GM12878 (cell line): ENCODE measurements around the gene MGAT5. TPM values are rescaled to one million over a fixed set of nuclear protein-coding genes. Genes with fewer than 3 reads are reported as not detected.

ENCODE experiments used
- ATAC-seq: fragments of 200-7000 bp; cut with Tn5 transposase; 3 replicates; pipeline ENCODE4 v1.9.1; 2020; ENCODE audit warnings: mild to moderate bottlenecking, moderate library complexity
- BruUV-seq: library from RNA; stranded (reverse); fragments of 400-500 nt; replicated peaks from 2 replicates; lab custom pipeline; 2021; lab: Mats Ljungman, UMichigan
- CTCF ChIA-PET: fragments of 300-600 bp; sonication (Branson Sonifier 250); formaldehyde crosslinking; extraction: SDS; loops from one replicate; lab custom pipeline; 2021; ENCODE audit warnings: inconsistent platforms; lab: Yijun Ruan, JAX
- POLR2A ChIA-PET: fragments of 350-600 bp; formaldehyde crosslinking; extraction: SDS; loops from one replicate; lab custom pipeline; 2021; ENCODE audit warnings: inconsistent platforms; lab: Charles Lee
- RAD21 ChIA-PET: fragments of 300-600 bp; sonication (Branson Sonifier 250); formaldehyde crosslinking; loops from one replicate; lab custom pipeline; 2023; ENCODE audit warnings: antibody characterized with exemption; ENCODE audit not compliant: unreplicated experiment; lab: Charles Lee
- SMC1A ChIA-PET: fragments of 300-600 bp; sonication (Branson Sonifier 250); formaldehyde crosslinking; loops from one replicate; lab custom pipeline; 2023; ENCODE audit not compliant: unreplicated experiment, uncharacterized antibody; lab: Charles Lee
- DNase-seq: peaks from one replicate; pipeline ENCODE4 v3.0.0-alpha.2; 2011; ENCODE audit warnings: low read depth, low spot score
- FAIRE-seq: peaks from 3 replicates; lab custom pipeline; 2011; peaks lifted over from hg19 to GRCh38; lab: Jason Lieb, UNC
- H2AFZ ChIP-seq: 2 replicates; pipeline ENCODE4 v1.6.0; 2011; ENCODE audit warnings: low read depth, low read length, control low read depth; ENCODE audit not compliant: control insufficient read depth
- H3K27ac ChIP-seq: 2 replicates; pipeline ENCODE4 v1.5.1; 2011; ENCODE audit warnings: control low read depth; ENCODE audit not compliant: control insufficient read depth, insufficient read depth
- H3K27me3 ChIP-seq, 2 experiments: replicated peaks in 1 of 2; 2 replicates each; pipeline versions ENCODE4 v1.6.0 to v1.6.1; 2011; ENCODE audit warnings: low read length in 1 of 2; ENCODE audit not compliant: control insufficient read depth in 2 of 2, insufficient read depth in 2 of 2
- H3K36me3 ChIP-seq, 2 experiments: 2 replicates each; pipeline ENCODE4 v1.5.1; 2011; ENCODE audit warnings: low read length in 1 of 2; ENCODE audit not compliant: control insufficient read depth in 2 of 2, insufficient read depth in 2 of 2
- H3K4me1 ChIP-seq: 2 replicates; pipeline ENCODE4 v1.6.1; 2011; ENCODE audit warnings: mild to moderate bottlenecking, low read length, moderate library complexity, mixed read lengths; ENCODE audit not compliant: control insufficient read depth, insufficient read depth
- H3K4me2 ChIP-seq: 2 replicates; pipeline ENCODE4 v1.6.0; 2011; ENCODE audit warnings: control low read depth; ENCODE audit not compliant: control insufficient read depth, insufficient read depth
- H3K4me3 ChIP-seq: fragments of 200-600 bp; sonication (generic); 2 replicates; pipeline ENCODE4 v1.5.1; 2016
- H3K79me2 ChIP-seq: 2 replicates; pipeline ENCODE4 v1.6.0; 2011; ENCODE audit warnings: low read length; ENCODE audit not compliant: control insufficient read depth, insufficient read depth
- H3K9ac ChIP-seq: 2 replicates; pipeline ENCODE4 v1.8.0; 2011; ENCODE audit warnings: low read length, control low read depth, mixed read lengths; ENCODE audit not compliant: control insufficient read depth, insufficient read depth
- H3K9me3 ChIP-seq: replicated peaks from 3 replicates; pipeline ENCODE4 v1.5.1; 2011; ENCODE audit warnings: mild to moderate bottlenecking, low read length; ENCODE audit not compliant: control insufficient read depth, insufficient read depth
- H4K20me1 ChIP-seq: 2 replicates; pipeline ENCODE4 v1.6.0; 2011; ENCODE audit not compliant: control insufficient read depth, insufficient read depth
- DPF2 ChIP-seq: fragments of 450-650 bp; IDR thresholded peaks from 2 replicates; pipeline ENCODE4 v1.6.1; 2017; ENCODE audit warnings: mild to moderate bottlenecking
- EED ChIP-seq: sonication (generic); IDR thresholded peaks from 2 replicates; pipeline ENCODE4 v1.6.1; 2016; ENCODE audit warnings: antibody characterized with exemption, low read depth
- ETV6 ChIP-seq, 2 experiments: fragments of 450-650 bp in 1 of 2; IDR thresholded peaks in 1 of 2; conservative IDR thresholded peaks in 1 of 2; 2 replicates each; pipeline ENCODE4 v1.6.1; 2014; ENCODE audit warnings: antibody characterized with exemption in 1 of 2, borderline replicate concordance in 1 of 2, low read depth in 1 of 2, mild to moderate bottlenecking in 1 of 2, moderate library complexity in 1 of 2
- IRF4 ChIP-seq: IDR thresholded peaks from 2 replicates; pipeline ENCODE4 v1.6.1; 2011; ENCODE audit warnings: low read depth, low read length
- JUNB ChIP-seq: IDR thresholded peaks from 2 replicates; pipeline ENCODE4 v1.6.1; 2016; ENCODE audit warnings: antibody characterized with exemption, mild to moderate bottlenecking
- NR2F1 ChIP-seq: fragments of 450-650 bp; conservative IDR thresholded peaks from 2 replicates; pipeline ENCODE4 v1.6.1; 2017; ENCODE audit warnings: mild to moderate bottlenecking
- RCOR1 ChIP-seq: conservative IDR thresholded peaks from 2 replicates; pipeline ENCODE4 v1.6.1; 2012; ENCODE audit warnings: low read depth, low read length, improper control_type of control experiment
- SIX5 ChIP-seq: IDR thresholded peaks from 2 replicates; pipeline ENCODE4 v1.6.1; 2011; ENCODE audit warnings: mild to moderate bottlenecking, low read depth, low read length, moderate library complexity; ENCODE audit not compliant: severe bottlenecking
- TCF7 ChIP-seq: IDR thresholded peaks from 2 replicates; pipeline ENCODE4 v1.6.1; 2014; ENCODE audit warnings: antibody characterized with exemption, borderline replicate concordance
- ZNF384 ChIP-seq: IDR thresholded peaks from 2 replicates; pipeline ENCODE4 v1.6.1; 2012; ENCODE audit warnings: low read depth, mild to moderate bottlenecking, low read length, improper control_type of control experiment, borderline replicate concordance
- WGBS: methylation state at CpG from one replicate; pipeline ENCODE4 v1.1.6; 2016; ENCODE audit warnings: low lambda C conversion rate; ENCODE audit not compliant: insufficient replicate concordance, insufficient coverage; ENCODE audit errors: missing lambda C conversion rate; 5-methylcytosine and 5-hydroxymethylcytosine counted together
- in situ Hi-C: fragments of 300-500 bp; cut with MboI; formaldehyde crosslinking; loops from 9 replicates; pipeline ENCODE4 v1.14.3; 2018; ENCODE audit warnings: mixed read lengths
- intact Hi-C: fragments of 100-400 bp; cut with micrococcal nuclease; formaldehyde crosslinking; loops from one replicate; pipeline ENCODE4 v1.14.2; 2022; ENCODE audit not compliant: unreplicated experiment
- polyA plus RNA-seq, 11 experiments: library from polyadenylated mRNA; depleted of rRNA in 4 of 11; unstranded in 6 of 11; stranded (reverse) in 5 of 11; fragments of >200 nt; fragmentation: Nextera tagmentation in 4 of 11; fragmentation: Illumina TruSeq in 1 of 11; extraction: Ambion mirVana in 4 of 11; extraction: Trizol in 1 of 11; gene quantifications; 1 replicate in 1 of 11; 2 replicates in 10 of 11; pipeline versions ENCODE4 v1.2.1 to v1.2.3, GENCODE V29; 2011 to 2016; ENCODE audit warnings: inconsistent platforms in 2 of 11, missing spikeins in 2 of 11, low read depth in 1 of 11
- total RNA-seq, 4 experiments: library from RNA; depleted of rRNA in 3 of 4; stranded (reverse); fragments of >200 nt in 3 of 4; fragmentation: Illumina TruSeq in 1 of 4; extraction: Trizol in 1 of 4; gene quantifications; 2 replicates each; pipeline versions ENCODE4 v1.2.1 to v1.2.3, GENCODE V29; 2013 to 2021
- TF ChIP-seq, protein P1 (sequence below): IDR thresholded peaks from 2 replicates; pipeline ENCODE4 v1.6.1; 2011; ENCODE audit warnings: low read depth, mild to moderate bottlenecking, low read length, moderate library complexity, borderline replicate concordance; ENCODE audit errors: extremely low read depth
- TF ChIP-seq, protein P2 (sequence below): fragments of 450-650 bp; IDR thresholded peaks from 2 replicates; pipeline ENCODE4 v1.6.1; 2017; ENCODE audit warnings: low read depth, mild to moderate bottlenecking, moderate library complexity
- TF ChIP-seq, protein P3 (sequence below): IDR thresholded peaks from 2 replicates; pipeline ENCODE4 v1.6.1; 2012; ENCODE audit warnings: low read length, inconsistent platforms

Gene MGAT5
- total and polyA plus RNA-seq, 10 of the 15 experiments (the other 5 are each of a cell fraction or from before 2014, with no cell fraction given): 4.9 to 104 (median 36.2) TPM

DNA sequence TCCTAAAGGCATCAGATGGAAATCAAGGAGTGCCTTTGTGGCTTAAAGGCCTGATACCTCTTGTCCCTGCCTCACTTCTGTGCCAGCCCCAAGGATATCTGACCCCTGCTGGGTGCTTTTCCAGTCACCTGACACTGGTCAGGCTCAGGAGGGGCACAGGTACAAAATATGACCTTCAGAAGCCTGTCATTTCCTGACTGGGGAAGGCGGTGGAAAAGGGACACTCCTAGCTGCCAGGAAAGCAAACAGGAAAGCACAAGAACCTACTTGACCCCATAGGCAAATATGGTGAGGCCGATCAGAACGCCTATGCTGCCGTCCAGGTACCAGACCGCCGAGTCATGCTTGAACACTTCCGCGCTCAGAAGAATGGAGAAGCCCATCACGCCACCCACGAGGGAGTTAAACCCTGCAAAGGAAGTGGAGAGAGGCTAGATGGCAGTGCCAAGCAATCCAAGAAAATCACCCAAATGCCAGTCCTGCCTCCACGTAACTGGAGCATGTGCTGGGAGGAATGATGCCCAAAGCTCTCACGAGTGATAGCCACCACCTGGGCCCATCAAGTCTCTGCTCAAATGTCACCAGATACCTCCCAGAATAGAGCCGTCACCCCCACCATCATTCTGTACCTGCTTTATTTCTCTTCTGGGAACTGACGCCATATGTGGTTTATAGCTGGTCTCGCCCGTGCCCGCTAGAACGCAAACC, 204.0 kb downstream of the MGAT5 start:
- FAIRE-seq: no peak
- no peak overlapping the region for H2AFZ ChIP-seq
- TF ChIP-seq RCOR1 (no peak), DPF2 (no peak), ZNF384 (no peak), ETV6 (conservative IDR thresholded peaks at IDR 0.05 in 1 of 2, IDR thresholded peaks at IDR 0.05 in 1 of 2; ENCODE audit: borderline replicate concordance in 1 of 2, low read depth in 1 of 2) (no peak), IRF4 (no peak)
- TF ChIP-seq, protein P1, sequence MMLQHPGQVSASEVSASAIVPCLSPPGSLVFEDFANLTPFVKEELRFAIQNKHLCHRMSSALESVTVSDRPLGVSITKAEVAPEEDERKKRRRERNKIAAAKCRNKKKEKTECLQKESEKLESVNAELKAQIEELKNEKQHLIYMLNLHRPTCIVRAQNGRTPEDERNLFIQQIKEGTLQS: no peak
- 77% methylated on average over 18 of the region's 18 CpGs for WGBS
- no peak overlapping the region for H3K9ac ChIP-seq
- POLR2A ChIA-PET: interaction anchor here (0.6 kb wide), 1 partner anchor 1819 kb away, joined by 3 read pairs; no protein-coding TSS in a partner anchor
- H3K36me3 ChIP-seq: peaks cover 0 to 10% of the 10 kb centered on the region in 2 experiments; a peak in 2 of 4 replicates
- H3K4me2 ChIP-seq: no peak overlapping the region
- H3K27me3 ChIP-seq: no peaks in the 10 kb centered on the region
- BruUV-seq: no TSS peak
- SMC1A ChIA-PET: no interaction called here
- RAD21 ChIA-PET: no interaction called here
- H3K4me3 ChIP-seq: no peak overlapping the region
- no peaks in the 10 kb centered on the region for H3K4me1 ChIP-seq
- CTCF ChIA-PET: no interaction called here
- no peak for DNase-seq
- no peak overlapping the region for H3K27ac ChIP-seq
- intact Hi-C loops: no loop called here
- no peaks in the 10 kb centered on the region for H3K79me2 ChIP-seq
- H3K9me3 ChIP-seq: no peaks in the 10 kb centered on the region
- in situ Hi-C loops: no loop called here
- no peak for ATAC-seq
- H4K20me1 ChIP-seq: no peaks in the 10 kb centered on the region

DNA sequence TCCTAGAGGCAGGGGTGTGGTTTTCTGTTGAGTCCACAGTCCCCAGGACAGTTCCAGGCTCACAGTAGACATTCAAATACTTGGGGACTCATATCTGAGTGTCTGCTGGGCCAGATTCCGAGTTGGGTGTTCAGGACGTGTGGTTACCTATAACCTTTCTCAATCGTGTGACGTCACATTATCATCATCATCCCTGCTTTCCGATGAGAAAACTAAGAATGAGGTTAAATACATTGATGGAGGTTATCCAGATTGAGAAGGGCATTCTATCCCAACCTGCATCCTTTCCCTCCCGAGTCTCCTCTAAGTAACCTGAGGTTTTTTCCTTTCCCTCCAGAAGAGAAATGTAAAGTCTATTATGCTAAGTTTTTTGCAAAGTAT, 204.6 kb downstream of the MGAT5 start:
- Histone ChIP-seq H2AFZ (no peak overlapping the region), H3K9me3 (no peaks in the 10 kb centered on the region)
- FAIRE-seq (no peak), DNase-seq (no peak)
- TF ChIP-seq TCF7 (no peak), JUNB (no peak), SIX5 (no peak), EED (no peak), NR2F1 (no peak)
- TF ChIP-seq, protein P2, sequence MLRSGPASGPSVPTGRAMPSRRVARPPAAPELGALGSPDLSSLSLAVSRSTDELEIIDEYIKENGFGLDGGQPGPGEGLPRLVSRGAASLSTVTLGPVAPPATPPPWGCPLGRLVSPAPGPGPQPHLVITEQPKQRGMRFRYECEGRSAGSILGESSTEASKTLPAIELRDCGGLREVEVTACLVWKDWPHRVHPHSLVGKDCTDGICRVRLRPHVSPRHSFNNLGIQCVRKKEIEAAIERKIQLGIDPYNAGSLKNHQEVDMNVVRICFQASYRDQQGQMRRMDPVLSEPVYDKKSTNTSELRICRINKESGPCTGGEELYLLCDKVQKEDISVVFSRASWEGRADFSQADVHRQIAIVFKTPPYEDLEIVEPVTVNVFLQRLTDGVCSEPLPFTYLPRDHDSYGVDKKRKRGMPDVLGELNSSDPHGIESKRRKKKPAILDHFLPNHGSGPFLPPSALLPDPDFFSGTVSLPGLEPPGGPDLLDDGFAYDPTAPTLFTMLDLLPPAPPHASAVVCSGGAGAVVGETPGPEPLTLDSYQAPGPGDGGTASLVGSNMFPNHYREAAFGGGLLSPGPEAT: no peak
- TF ChIP-seq, protein P3, sequence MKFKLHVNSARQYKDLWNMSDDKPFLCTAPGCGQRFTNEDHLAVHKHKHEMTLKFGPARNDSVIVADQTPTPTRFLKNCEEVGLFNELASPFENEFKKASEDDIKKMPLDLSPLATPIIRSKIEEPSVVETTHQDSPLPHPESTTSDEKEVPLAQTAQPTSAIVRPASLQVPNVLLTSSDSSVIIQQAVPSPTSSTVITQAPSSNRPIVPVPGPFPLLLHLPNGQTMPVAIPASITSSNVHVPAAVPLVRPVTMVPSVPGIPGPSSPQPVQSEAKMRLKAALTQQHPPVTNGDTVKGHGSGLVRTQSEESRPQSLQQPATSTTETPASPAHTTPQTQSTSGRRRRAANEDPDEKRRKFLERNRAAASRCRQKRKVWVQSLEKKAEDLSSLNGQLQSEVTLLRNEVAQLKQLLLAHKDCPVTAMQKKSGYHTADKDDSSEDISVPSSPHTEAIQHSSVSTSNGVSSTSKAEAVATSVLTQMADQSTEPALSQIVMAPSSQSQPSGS: no peak
- TF ChIP-seq, all 136 proteins: peak for 0
- H3K4me2 ChIP-seq: no peak overlapping the region
- H3K9ac ChIP-seq: no peak overlapping the region
- H3K4me3 ChIP-seq: no peak overlapping the region
- peaks cover 0 to 6% of the 10 kb centered on the region in 2 experiments; a peak in 2 of 4 replicates for H3K36me3 ChIP-seq
- no peaks in the 10 kb centered on the region for H3K79me2 ChIP-seq
- in situ Hi-C loops (no loop called here), intact Hi-C loops (no loop called here)
- H3K4me1 ChIP-seq: no peaks in the 10 kb centered on the region
- BruUV-seq: no TSS peak
- 81% methylated on average over 6 of the region's 6 CpGs for WGBS
- H4K20me1 ChIP-seq: no peaks in the 10 kb centered on the region
- no peaks in the 10 kb centered on the region for H3K27me3 ChIP-seq
- no peak overlapping the region for H3K27ac ChIP-seq
- ChIA-PET RAD21 (no interaction called here), CTCF (no interaction called here), SMC1A (no interaction called here), POLR2A (interaction anchor here (0.6 kb wide), 1 partner anchor 1820 kb away, joined by 3 read pairs; no protein-coding TSS in a partner anchor)
- no peak for ATAC-seq
